IPS DF 19.7 (cell line): Measurements from ENCODE around the gene SNAP23.

Source experiments
- DNase-seq: peaks from one replicate; pipeline ENCODE4 v3.0.0-alpha.2; 2013; ENCODE audit warnings: low read depth, low spot score

SNAP23 gene

DNA sequence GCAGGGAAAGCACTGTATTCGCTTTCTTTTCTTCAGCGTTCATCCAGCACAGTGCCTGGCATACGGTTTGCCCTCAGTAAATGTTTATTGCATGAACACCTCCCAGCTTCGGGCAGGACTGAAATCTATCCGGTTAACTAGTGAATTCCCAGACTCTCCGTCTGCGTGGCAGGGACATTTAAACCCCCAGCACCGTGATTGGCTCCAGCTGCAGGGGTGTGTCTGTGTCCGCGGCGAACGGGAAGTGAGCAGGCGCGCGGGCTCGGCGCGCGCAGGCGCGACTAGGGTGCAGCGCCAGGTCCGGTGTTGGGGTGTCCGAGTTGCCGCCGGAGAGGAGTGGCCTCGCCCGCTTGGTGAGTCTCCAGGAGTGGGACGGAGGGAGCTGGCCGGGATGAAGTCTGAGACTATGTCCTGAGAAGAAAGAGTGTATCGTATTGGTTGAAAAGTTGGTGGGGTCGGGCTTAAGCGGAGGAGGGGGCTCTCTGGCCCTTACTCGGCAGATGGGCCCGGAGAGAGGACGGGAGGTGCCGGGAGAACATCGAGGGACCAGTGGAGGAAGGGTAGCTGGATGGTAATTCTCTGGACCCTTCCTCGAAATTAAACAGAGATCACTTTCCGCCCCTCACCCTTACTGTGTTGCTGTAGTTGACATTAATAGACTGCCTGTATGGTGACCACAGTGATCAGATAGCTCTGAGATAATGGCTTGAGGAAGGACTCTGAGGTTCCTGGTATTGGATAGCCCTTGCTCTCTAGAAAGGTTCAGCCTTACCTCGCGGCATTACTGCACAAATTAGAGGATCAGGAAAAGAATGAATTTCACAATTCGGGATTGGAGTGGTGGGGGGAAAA, at the start of gene SNAP23:
SNAP23 (plus strand) TSS at position 274 of the 852 bp plus-strand sequence. CDS start 16,213 bp downstream, outside the sequence.
- peak; percentile 78 for DNase-seq

DNA sequence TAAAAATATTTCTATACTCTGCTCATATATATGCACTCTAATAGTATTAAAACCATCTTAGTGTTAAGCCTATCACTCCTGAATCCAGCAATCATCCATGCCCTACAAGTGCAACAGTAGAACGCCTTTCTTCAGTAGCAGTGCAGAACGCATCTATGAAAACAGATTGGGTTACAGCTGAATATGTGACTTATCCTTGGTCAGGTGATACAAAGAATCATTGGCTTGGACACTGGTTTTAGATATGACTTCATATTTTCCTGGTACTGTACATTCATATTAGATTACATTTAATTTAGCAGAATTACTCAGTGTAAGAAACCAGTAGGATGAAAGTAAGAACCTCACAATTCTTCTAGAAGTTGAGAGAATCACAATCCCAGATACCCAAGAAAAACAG, 47.8 kb upstream of the SNAP23 start:
- no peak for DNase-seq

DNA sequence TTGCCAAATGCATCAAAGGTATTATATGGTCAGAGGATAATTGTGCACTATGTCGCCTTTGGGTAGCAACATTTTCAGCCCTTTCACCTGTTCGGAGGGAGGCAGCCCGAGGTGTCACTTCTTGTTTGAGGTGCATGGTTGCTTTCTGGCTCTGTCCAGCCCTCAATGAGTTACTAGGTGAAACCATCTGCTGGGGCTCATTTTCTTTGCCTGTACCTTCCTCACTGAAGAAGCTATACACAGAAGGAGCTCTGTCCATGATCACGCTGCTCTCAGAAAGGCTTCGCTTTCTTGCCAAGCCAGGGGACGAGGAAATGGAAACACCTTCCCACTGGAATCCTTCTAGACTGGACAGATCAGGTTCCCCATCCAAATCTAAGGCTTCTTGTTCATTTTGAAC, 47.2 kb upstream of the SNAP23 start:
- DNase-seq = no peak

DNA sequence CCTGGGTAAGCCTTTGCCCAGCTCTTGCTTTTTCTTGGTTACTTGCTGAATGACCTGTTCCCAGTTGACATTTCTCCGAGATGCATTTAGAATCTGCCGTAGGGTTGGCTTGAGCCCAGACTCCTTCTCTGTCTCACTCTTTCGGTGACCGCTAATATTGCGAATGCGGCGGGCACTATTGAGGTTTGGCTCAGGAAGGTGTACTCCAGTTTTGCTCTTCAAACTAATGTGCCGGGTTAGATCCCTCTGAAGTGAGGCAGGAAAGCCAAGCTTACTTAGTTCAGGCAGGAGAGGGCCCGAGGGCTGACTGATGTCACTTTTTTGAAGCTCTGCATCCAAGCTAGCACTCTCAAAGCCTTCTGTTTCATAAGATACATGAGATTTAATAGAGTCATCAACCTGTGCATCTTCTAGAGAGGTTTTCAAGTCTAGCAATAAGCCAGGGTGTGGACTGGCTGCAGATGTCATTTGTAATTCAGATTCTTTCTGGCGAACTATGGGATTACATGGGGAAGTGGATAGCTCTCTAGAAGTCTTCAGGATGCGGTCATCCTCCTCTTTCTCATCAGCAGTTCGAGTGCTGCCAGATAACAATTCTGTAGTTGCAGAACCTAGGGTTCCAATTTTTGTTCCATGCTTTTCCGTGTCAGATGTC, 45.5 kb upstream of the SNAP23 start:
- DNase-seq = no peak

DNA sequence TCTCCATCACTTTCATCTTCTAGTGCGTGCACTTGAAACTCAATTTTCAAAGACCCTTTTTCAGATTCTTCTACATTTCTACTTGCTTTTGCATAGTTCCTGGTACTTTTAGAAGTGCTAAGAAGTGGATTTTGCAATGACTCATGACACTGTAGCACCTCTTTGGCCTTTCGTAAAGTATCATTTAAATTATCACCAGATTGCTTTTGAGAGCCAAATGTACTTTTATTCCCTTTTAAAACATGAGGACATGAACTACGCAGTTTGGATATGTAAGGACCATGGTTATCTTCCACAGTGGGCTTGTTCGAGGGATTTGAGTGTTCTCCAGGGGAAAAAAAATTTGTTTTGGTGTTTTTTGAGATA, 45.0 kb upstream of the SNAP23 start:
- DNase-seq = no peak

DNA sequence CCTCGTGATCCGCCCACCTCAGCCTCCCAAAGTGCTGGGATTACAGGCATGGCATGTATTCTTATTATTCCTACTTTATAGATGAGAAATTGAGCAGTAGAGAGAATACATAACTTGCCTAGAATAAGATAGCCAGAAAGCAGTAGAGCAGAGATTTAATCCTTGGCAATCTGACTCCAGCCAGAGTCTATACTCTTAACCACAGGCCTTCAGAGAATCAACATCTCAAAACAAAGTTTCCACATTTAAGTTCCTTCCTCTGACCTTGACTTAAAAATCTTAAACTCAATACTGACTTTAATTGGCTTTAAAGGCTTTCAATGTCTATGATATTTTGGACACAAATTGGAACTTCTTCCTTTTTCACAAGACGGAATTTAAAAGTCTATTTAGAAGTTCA, 41.6 kb upstream of the SNAP23 start:
- no peak for DNase-seq

DNA sequence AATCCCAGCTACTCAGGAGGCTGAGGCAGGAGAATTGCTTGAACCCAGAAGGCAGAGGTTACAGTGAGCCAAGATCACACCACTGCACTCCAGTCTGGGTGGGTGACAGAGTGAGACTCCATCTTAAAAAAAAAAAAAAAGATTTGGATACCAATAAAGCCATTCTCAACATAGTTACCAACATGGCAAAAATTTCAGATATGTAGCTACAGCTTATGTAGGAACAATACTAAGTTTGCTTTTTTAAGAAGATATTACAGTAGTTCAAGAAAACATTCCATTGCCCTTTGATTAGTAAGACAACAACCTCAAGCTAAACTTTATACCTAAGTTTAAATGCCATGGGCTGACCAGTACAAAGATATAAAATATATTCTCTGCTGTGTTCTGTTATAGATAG, 38.9 kb upstream of the SNAP23 start:
- no peak for DNase-seq

DNA sequence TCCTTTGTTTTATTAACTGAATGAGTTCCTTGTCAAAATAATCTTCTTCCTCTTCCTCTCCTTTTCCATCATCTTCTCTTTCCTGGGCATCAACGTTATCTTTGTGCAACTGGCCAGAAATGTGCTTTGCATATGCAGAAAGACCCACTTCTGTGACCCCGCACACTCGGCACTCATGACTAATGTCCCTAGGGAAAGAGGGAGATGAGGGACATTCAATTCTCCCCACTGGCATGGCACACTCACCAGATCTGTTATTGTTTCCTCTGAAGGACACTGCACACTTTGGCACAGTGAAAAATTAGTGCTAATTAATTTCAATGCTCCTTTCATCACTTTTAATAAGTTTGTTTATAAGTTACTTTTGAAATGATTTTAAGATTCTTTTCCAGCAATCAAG, 38.5 kb upstream of the SNAP23 start:
- DNase-seq = no peak

DNA sequence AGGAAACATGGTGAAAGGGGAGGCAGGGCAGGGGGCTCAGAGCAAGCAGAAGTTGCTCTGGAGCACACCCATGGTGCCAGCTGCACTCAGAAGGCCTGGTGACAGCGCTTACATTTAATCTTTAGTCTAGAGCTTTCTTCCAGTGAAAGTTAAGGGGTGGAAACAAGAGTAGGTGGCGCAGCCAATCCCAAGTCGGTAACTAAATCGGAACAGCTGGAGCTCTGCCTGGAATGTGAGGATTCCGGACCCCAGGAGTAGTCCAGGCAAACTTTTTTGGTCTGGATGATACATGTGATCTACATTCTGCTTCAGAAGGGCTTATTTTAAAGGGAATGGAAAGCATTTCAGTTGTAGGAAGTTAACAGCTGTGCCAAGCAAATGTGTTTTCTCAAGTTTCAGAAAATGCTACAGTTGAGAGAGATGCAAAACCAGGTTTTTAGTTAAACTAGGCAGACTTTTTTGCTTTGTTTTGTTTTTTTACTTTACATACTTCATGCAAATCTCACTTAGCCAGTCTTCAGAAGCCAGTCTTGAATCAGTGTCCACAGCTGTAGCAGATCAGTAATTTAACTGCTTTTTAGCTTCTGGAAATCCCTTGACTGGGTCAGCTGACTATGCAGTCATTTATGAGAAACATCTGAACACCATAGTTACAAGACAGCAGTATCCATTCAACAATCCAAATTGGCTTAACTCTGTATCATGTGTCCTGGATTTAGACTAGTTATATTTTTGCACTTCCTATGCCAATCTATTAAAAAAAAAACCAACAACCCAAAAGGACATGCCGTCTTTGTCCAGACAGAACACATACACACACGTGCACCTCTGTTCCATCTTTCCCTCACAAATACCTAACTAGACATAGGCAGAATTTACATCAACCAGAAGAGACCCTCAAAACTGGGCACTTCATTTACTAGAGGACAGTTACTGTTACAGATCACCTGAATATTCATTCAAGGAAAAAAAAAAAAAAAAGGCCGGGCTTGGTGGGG, 37.7 kb upstream of the SNAP23 start:
- peak; percentile 94 for DNase-seq

DNA sequence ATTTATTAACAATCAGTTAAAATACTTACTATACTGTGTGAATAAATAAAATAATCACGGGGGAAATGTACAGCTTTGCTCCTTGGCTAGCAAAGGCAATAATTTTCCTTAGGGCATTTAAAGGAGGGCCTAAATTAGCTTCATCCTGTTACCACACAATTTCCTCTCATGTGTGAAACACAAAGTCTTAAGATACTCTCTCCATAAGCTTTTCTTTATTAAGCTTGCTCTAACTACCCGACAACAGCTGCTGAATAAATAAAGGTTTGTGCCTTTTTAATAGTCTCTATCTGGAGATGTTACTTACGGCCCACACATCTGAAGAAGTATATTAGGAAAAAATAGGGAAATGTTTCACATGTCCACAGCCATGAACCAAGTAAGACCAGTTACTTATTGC, 34.2 kb upstream of the SNAP23 start:
- DNase-seq = no peak

DNA sequence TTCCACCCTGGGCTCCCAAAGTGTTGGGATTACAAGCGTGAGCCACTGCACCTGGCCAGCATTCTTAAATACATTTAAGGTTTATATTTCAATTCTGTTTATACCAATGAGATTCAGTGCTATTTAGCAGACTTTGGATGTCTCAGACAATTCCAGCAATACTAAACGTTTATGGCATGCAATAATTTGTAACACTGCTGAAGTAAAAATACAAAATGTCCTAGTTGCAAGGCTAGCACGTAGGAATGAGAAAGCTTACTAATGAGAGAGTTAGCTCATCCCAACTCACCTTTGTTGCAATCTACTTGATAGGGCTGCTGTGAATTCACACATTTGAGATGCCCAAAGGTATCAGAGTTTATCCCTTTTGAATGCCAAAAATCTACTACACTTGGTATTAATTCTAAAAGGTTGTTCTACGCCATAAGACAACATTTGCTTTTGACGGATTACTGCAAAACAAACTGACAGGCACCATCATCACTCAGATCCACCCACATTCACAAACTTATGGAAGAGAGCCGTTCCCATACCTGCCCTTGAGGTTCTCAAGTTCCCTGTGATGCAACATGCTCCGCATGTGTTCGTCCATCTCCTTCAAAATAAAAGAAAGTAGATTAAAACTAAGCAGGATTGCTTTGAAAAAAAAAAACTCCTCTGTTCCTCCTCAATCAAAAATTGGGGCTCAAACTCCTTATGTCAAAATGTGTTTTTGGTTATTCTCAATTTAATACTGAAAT, 29.7 kb upstream of the SNAP23 start:
- DNase-seq = no peak

DNA sequence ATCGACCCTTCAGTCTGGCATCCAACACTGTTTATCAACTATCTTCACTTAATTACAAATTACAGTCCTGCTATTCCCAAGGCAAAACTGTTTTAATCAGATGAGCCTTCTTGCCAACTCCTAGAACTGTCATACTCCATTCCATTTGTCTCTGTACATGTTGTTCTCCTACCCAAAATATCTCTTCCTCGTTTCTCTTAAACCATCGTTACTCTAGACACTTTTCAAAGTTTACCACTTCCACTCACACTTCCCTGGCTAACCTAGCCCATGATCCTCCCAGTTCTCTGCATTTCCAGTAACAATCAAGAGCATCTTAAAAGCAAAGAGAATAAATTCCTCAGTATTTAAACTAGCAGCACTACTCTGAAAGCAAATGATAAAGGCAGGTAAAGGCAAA, 24.4 kb upstream of the SNAP23 start:
- DNase-seq = no peak

DNA sequence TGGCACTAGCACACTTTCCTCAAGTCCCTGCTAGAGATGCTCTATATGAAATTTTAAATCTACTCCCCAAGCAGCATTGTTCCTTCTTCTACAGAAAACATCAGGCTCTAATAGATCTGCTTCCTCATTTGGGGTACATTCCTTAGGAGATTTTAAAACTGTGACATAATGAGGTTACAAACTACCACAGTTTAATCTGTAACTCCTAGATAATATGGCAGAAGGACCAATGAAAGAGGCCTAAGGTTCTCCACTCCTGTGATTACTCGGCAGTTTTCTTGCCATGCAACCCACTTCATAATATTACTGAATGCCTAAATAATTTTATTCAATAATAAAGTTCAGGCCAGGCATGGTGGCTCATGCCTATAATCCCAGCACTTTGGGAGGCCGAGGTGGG, 20.6 kb upstream of the SNAP23 start:
- no peak for DNase-seq

DNA sequence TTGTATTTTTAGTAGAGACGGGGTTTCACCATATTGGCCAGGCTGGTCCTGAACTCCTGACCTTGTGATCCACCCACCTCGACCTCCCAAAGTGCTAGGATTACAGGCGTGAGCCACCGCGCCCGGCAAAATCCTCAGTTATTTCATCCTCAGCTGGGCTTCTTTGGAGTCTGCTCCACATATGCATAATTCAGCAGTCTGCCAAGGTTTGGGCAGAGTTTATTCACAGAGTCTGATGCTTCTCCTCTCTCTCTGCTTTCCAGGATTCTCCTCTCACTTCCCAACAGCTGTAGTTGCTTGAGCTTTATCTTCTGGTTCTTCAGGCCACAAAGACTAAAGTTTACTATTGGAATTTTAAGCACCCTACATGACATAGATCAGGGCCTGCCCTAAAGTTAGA, 12.7 kb upstream of the SNAP23 start:
- DNase-seq = no peak

DNA sequence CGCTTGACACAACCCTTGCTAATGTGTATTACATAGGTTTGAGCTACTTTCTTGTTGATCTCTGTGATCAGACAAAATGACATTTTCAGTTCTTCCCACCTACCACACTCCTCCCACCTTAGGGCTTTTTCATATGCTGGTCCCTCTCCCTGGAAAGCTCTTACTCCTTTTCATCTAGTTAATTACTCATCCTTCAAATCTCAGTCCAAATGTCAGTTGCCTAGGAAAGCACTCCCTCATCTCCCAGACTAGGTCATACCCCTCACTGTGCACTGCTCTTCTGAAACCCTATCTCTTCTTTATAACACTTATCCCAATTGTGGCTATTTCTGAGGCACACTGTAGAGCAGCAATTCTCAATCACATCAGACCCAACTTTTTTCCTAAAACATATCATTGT, 11.8 kb upstream of the SNAP23 start:
- no peak for DNase-seq

DNA sequence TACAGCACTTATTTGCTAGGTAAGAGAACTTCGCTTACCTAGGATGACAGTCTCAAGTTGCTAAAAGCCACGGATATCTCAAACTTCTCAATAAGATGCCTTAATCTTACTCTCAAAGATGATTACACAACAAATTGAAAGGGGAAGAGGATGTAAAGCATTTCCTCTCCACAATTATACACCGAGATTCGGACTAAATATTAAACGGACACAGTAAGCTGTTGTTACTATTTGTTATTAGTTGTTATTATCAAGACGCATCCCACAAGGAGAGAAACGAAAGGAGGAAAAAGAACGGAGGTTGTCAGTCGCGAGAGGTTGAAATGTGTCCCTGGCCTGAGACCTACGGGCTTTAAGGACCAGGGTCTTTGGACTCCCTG, 5.2 kb upstream of the SNAP23 start:
- DNase-seq = no peak

DNA sequence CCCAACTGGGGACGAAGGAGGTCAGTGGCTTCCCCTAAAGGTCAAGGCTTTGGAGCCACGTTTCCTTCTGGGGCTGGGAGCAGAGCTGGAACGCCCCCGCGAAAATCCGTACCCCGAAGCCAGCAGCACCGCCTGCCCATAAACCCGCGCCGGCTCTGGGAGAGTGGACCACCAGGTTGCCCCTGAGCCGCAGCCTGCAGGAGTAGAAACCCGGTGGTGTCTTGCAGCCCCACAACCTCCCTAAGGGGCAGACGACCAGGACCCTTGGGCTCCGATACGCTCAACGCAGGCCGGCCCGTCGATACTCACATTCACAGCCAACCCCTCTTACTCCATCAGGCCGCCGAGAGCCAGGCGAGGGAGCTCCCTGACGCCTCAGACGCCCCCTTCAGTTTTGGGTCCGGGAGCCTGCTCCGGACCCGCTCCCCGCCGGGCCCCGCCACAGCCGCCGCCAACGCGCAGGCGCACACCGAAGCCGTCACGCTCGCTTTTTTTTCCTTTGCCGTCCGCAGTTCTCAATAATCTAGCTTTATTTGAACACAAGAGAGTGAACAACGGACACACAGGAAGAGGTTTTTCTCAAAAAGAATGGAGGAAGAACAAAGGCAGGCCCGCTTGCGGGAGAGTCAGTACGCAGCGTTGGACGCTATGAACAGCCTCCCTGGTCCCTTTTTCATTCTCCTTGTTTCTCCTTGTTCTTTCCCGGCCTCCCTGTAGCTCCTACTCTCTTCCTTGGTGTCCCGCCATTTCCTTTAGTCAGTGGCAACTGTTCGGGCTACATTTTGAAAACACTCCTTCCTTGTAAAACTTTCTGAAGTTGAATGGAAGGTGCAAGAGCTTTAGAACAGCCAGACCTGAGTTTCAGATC, 4.5 kb upstream of the SNAP23 start, which contains the start of gene ZNF106:
ZNF106 (minus strand) TSS at position 471 of the 868 bp plus-strand sequence. CDS start 18,852 bp downstream, outside the sequence.
- peak; percentile 75 for DNase-seq

DNA sequence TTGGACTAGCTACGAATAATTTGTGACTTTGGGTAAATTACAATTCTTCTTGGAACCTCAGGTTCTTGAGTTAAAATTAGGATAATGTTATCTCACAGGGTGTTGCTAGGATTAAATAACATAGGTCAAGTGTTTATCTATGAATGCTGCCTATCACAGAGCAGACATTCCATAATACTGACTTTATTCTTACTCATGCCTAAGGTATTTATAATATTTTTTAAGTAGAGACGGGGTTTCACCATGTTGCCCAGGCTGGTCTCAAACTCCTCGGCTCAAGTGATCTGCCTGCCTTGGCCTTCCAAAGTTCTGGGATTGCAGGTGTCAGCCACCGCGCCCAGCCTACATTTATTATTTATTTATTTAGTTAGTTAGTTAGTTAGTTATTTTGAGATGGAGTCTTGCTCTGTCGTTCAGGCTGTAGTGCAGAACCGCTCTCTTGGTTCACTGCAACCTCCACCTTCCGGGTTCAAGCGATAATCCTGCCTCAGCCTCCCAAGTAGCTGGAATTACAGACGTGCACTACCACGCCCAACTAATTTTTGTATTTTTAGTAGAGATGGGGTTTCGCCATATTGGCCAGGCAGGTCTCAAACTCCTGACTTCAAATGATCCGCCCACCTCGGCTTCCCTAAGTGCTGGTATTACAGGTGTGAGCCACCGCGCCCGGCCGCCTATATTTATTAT, 3.8 kb upstream of the SNAP23 start:
- DNase-seq = no peak

DNA sequence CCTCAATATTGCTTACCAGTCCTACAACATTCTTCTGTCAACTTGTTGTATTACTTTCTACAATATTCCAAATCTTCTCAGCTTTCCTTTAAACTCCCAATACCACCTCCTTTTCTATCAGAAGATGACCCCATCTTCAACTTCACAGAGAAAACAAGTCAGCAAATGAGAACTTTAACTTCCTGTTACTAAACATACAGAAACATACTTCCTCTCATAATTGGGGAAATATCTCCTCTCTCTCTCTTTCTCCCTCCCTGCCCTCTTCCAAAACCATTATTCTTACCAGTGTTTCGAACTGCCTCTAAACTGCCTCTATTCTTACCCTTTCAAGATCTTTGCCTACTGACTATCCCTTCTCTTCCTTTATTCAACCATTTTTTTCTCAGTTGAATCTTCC, 1.8 kb upstream of the SNAP23 start:
- no peak for DNase-seq

DNA sequence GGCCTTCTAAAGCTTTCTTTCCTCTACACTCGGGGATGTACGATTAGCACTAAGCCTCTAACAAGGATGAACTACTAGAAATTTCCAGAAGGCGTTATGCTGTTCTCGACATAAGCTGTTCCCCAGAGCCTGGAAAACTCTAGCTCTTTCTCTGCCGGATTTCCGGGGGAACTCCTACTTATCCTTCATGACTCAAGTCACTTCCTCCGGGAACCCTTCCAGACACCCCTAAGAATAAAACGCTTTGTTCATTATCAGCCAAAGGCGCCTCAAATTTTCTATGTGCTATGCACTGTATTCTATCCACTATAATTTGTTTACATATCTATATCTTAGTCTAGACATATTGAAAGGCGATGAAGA, 455 bp upstream of the SNAP23 start:
- DNase-seq = no peak
